ENCODE results near the gene CHMP1B. TPM values are rescaled to one million over a fixed set of nuclear protein-coding genes. Genes with fewer than 3 reads are reported as not detected.

The CHMP1B gene
- total RNA-seq, 1 experiment from 2014 or later, result 56.5 TPM

DNA sequence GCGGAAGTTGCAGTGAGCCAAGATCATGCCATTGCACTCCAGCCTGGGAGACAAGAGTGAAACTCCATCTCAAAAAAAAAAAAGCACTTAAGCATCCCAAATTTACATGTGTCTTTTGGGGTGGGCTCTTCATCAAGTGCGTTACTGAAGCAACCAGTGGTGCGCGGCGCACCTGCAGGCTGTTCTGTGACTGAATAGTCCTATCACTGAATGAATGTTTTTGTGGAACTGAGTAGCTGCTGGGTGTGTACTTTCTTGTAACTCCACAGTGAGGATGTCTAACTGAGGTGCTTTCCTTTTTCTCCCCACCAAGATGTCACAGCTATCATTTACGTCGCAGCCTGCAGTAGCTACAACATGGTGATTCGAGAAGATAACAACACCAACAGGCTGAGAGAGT lies 17.0 kb downstream of the CHMP1B start:
- Mint-ChIP-seq H3K4me1 (ENCODE audit: low read depth, unreplicated experiment) (no peaks in the 10 kb centered on the region), H3K27ac (ENCODE audit: unreplicated experiment) (no peak overlapping the region), H3K36me3 (ENCODE audit: insufficient read depth, unreplicated experiment) (no peaks in the 10 kb centered on the region), H3K4me3 (ENCODE audit: unreplicated experiment) (no peak overlapping the region), H3K9me3 (ENCODE audit: unreplicated experiment) (no peaks in the 10 kb centered on the region), H3K27me3 (ENCODE audit: insufficient read depth, unreplicated experiment) (no peaks in the 10 kb centered on the region)
- CTCF ChIA-PET, result no interaction called here
- BruUV-seq (replicated peaks), result no TSS peak
- no peak for DNase-seq
- intact Hi-C loops (cut with micrococcal nuclease; ENCODE audit: unreplicated experiment), result no loop called here
- no peaks in the 10 kb centered on the region; the same call in 1 of the 2 replicates for H3K36me3 ChIP-seq (ENCODE audit: control insufficient read depth, insufficient read depth, low read length)
- POLR2A ChIA-PET, result no interaction called here
- TF ChIP-seq, protein P1, sequence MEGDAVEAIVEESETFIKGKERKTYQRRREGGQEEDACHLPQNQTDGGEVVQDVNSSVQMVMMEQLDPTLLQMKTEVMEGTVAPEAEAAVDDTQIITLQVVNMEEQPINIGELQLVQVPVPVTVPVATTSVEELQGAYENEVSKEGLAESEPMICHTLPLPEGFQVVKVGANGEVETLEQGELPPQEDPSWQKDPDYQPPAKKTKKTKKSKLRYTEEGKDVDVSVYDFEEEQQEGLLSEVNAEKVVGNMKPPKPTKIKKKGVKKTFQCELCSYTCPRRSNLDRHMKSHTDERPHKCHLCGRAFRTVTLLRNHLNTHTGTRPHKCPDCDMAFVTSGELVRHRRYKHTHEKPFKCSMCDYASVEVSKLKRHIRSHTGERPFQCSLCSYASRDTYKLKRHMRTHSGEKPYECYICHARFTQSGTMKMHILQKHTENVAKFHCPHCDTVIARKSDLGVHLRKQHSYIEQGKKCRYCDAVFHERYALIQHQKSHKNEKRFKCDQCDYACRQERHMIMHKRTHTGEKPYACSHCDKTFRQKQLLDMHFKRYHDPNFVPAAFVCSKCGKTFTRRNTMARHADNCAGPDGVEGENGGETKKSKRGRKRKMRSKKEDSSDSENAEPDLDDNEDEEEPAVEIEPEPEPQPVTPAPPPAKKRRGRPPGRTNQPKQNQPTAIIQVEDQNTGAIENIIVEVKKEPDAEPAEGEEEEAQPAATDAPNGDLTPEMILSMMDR (IDR thresholded peaks at IDR 0.05; ENCODE audit: insufficient read depth in 1 of 2, low read depth in 1 of 2, low read length in 1 of 2, severe bottlenecking in 1 of 2, unreplicated experiment in 1 of 2), result no peak
- H3K9me3 ChIP-seq, result no peaks in the 10 kb centered on the region
- peaks cover 10% of the 10 kb centered on the region; the same call in 1 of the 2 replicates for H3K4me1 ChIP-seq
- H3K27me3 ChIP-seq (replicated peaks; ENCODE audit: control insufficient read depth, insufficient read depth, low read length), result no peaks in the 10 kb centered on the region
- H3K4me3 ChIP-seq (ENCODE audit: low read depth, low read length), result no peak overlapping the region

DNA sequence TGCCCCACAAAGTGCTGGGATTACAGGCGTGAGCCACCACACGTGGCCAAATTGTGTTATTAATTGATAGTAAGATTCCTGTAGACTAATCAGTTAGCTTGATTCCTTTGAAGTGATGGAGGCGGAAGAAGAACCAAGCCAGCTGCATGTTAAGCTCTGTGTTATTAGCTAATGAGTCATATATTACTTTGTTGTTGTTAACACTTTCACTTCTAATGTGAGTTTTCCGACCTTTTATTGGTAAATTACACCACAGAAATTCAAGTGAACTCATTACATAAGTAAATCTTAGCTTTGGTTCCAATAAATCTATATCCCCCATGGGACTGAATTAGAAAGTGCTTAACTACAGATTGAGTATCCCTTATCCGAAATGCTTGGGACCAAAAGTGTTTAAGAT lies 20.3 kb downstream of the CHMP1B start:
- CTCF ChIA-PET, result interaction anchor here (0.8 to 1.8 kb wide), 3 partner anchors 31 to 168 kb away, joined by 3 to 7 read pairs (median 4); no protein-coding TSS in a partner anchor
- no peak overlapping the region for H3K4me3 Mint-ChIP-seq (ENCODE audit: unreplicated experiment)
- H3K4me1 ChIP-seq, result peaks cover 10% of the 10 kb centered on the region; the same call in 1 of the 2 replicates
- H3K27ac Mint-ChIP-seq (ENCODE audit: unreplicated experiment), result no peak overlapping the region
- no peaks in the 10 kb centered on the region for H3K27me3 Mint-ChIP-seq (ENCODE audit: insufficient read depth, unreplicated experiment)
- no peak overlapping the region for H3K4me3 ChIP-seq (ENCODE audit: low read depth, low read length)
- no peaks in the 10 kb centered on the region; the same call in 1 of the 2 replicates for H3K36me3 ChIP-seq (ENCODE audit: control insufficient read depth, insufficient read depth, low read length)
- BruUV-seq (replicated peaks), result no TSS peak
- H3K9me3 ChIP-seq, result no peaks in the 10 kb centered on the region
- no peaks in the 10 kb centered on the region for H3K9me3 Mint-ChIP-seq (ENCODE audit: unreplicated experiment)
- POLR2A ChIA-PET, result interaction anchor here (1.0 kb wide), 1 partner anchor 109 kb away, joined by 3 read pairs; no protein-coding TSS in a partner anchor
- TF ChIP-seq, protein P1 (IDR thresholded peaks at IDR 0.05; ENCODE audit: insufficient read depth in 1 of 2, low read depth in 1 of 2, low read length in 1 of 2, severe bottlenecking in 1 of 2, unreplicated experiment in 1 of 2), result no peak
- peaks cover 7% of the 10 kb centered on the region for H3K4me1 Mint-ChIP-seq (ENCODE audit: low read depth, unreplicated experiment)
- H3K36me3 Mint-ChIP-seq (ENCODE audit: insufficient read depth, unreplicated experiment), result peaks cover 9% of the 10 kb centered on the region
- no peaks in the 10 kb centered on the region for H3K27me3 ChIP-seq (replicated peaks; ENCODE audit: control insufficient read depth, insufficient read depth, low read length)
- intact Hi-C loops (cut with micrococcal nuclease; ENCODE audit: unreplicated experiment), result no loop called here
- DNase-seq, result no peak

DNA sequence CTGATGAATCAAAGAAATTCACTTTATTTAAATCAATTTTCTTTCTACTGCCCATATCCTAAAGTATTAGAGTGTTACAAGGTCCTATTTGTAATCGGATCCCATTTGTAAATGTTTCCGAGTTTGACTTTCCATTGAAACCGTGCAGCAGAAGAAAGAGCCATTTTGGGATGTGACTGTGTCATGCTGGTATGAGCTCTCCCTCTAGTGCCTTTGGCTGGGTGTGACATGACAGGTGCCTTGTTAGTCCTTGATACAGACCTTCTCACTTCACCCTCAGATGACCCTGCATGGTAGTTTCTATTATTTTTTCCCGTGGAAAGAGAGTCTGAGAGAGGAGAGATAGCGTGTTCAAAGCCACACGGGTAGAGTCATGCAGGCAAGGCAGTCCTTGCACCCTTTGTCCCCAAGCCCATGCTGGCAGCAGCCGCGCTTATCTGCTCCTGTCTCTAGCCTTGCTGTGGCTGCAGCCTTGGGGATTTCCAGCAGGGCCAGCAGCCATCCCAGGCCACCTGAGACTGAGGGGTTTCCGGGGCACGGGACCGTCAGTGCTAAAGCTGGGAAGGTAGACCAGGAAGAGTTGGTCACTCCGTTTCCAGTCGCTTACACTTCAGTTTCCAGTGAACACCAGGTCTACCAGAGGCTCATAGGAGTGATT lies 21.4 kb downstream of the CHMP1B start:
- no peak overlapping the region for H3K27ac Mint-ChIP-seq (ENCODE audit: unreplicated experiment)
- peaks cover 7% of the 10 kb centered on the region for H3K4me1 Mint-ChIP-seq (ENCODE audit: low read depth, unreplicated experiment)
- Histone ChIP-seq H3K27me3 (replicated peaks; ENCODE audit: control insufficient read depth, insufficient read depth, low read length) (no peaks in the 10 kb centered on the region), H3K36me3 (ENCODE audit: control insufficient read depth, insufficient read depth, low read length) (no peaks in the 10 kb centered on the region; the same call in 1 of the 2 replicates), H3K9me3 (no peaks in the 10 kb centered on the region), H3K4me3 (ENCODE audit: low read depth, low read length) (no peak overlapping the region), H3K4me1 (peaks cover 10% of the 10 kb centered on the region; the same call in 1 of the 2 replicates)
- intact Hi-C loops (cut with micrococcal nuclease; ENCODE audit: unreplicated experiment), result loop anchor here (1.0 to 2.0 kb wide), 5 partner anchors 32 to 217 kb away; no protein-coding TSS in a partner anchor
- ChIA-PET CTCF (interaction anchor here (0.6 to 1.3 kb wide), 6 partner anchors 39 to 144 kb away, joined by 3 to 9 read pairs (median 4); no protein-coding TSS in a partner anchor), POLR2A (no interaction called here)
- DNase-seq, result peak; percentile 68 to 71
- BruUV-seq (replicated peaks), result no TSS peak
- TF ChIP-seq, protein P1 (IDR thresholded peaks at IDR 0.05; ENCODE audit: insufficient read depth in 1 of 2, low read depth in 1 of 2, low read length in 1 of 2, severe bottlenecking in 1 of 2, unreplicated experiment in 1 of 2), result peak; percentile 74 to 80
- no peaks in the 10 kb centered on the region for H3K9me3 Mint-ChIP-seq (ENCODE audit: unreplicated experiment)
- no peaks in the 10 kb centered on the region for H3K27me3 Mint-ChIP-seq (ENCODE audit: insufficient read depth, unreplicated experiment)
- no peak overlapping the region for H3K4me3 Mint-ChIP-seq (ENCODE audit: unreplicated experiment)
- H3K36me3 Mint-ChIP-seq (ENCODE audit: insufficient read depth, unreplicated experiment), result peaks cover 9% of the 10 kb centered on the region
